ENCODE measurements around the gene IZUMO1. TPM values are rescaled to one million over a fixed set of nuclear protein-coding genes. Genes with fewer than 3 reads are reported as not detected.

The IZUMO1 gene
- total and polyA plus RNA-seq, 9 of the 15 experiments (the other 6 are each of a cell fraction or from before 2014, with no cell fraction given): 0.14 to 2.1 (median 0.73) TPM

- TF ChIP-seq MNT (conservative IDR thresholded peaks at IDR 0.05) (0 out of 4 replicates have a peak, but pooled peaks of 1 of the 2 experiments have one; percentile 32), DPF2 (IDR thresholded peaks at IDR 0.05) (peak; percentile 52), KDM5B (IDR thresholded peaks at IDR 0.05; ENCODE audit: insufficient replicate concordance, low read depth, low read length) (no peak), ZKSCAN8 (CRISPR knock-in tag; IDR thresholded peaks at IDR 0.05) (peak; percentile 74; the same call in 1 of the 2 replicates), ELF4 (CRISPR knock-in tag; IDR thresholded peaks at IDR 0.05) (0 out of 2 replicates have a peak, but pooled peaks have one; percentile 61), RBM17 (IDR thresholded peaks at IDR 0.05; ENCODE audit: borderline replicate concordance, low read depth, low read length) (no peak), ZBTB1 (CRISPR knock-in tag; IDR thresholded peaks at IDR 0.05; ENCODE audit: borderline replicate concordance, low read depth) (no peak), PML (IDR thresholded peaks at IDR 0.05; ENCODE audit: low read length) (peak; percentile 48; the same call in 1 of the 2 replicates), MAFK (IDR thresholded peaks at IDR 0.05; ENCODE audit: low read length) (peak; percentile 47; the same call in 1 of the 2 replicates), SIRT6 (IDR thresholded peaks at IDR 0.05; ENCODE audit: low read depth, low read length) (no peak), BRF1 (IDR thresholded peaks at IDR 0.05; ENCODE audit: borderline replicate concordance, extremely low read depth, insufficient read length) (no peak)
- TF ChIP-seq, protein P1, sequence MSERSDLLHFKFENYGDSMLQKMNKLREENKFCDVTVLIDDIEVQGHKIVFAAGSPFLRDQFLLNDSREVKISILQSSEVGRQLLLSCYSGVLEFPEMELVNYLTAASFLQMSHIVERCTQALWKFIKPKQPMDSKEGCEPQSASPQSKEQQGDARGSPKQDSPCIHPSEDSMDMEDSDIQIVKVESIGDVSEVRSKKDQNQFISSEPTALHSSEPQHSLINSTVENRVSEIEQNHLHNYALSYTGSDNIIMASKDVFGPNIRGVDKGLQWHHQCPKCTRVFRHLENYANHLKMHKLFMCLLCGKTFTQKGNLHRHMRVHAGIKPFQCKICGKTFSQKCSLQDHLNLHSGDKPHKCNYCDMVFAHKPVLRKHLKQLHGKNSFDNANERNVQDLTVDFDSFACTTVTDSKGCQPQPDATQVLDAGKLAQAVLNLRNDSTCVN (CRISPR knock-in tag; IDR thresholded peaks at IDR 0.05): no peak
- TF ChIP-seq, protein P2, sequence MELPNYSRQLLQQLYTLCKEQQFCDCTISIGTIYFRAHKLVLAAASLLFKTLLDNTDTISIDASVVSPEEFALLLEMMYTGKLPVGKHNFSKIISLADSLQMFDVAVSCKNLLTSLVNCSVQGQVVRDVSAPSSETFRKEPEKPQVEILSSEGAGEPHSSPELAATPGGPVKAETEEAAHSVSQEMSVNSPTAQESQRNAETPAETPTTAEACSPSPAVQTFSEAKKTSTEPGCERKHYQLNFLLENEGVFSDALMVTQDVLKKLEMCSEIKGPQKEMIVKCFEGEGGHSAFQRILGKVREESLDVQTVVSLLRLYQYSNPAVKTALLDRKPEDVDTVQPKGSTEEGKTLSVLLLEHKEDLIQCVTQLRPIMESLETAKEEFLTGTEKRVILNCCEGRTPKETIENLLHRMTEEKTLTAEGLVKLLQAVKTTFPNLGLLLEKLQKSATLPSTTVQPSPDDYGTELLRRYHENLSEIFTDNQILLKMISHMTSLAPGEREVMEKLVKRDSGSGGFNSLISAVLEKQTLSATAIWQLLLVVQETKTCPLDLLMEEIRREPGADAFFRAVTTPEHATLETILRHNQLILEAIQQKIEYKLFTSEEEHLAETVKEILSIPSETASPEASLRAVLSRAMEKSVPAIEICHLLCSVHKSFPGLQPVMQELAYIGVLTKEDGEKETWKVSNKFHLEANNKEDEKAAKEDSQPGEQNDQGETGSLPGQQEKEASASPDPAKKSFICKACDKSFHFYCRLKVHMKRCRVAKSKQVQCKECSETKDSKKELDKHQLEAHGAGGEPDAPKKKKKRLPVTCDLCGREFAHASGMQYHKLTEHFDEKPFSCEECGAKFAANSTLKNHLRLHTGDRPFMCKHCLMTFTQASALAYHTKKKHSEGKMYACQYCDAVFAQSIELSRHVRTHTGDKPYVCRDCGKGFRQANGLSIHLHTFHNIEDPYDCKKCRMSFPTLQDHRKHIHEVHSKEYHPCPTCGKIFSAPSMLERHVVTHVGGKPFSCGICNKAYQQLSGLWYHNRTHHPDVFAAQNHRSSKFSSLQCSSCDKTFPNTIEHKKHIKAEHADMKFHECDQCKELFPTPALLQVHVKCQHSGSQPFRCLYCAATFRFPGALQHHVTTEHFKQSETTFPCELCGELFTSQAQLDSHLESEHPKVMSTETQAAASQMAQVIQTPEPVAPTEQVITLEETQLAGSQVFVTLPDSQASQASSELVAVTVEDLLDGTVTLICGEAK (IDR thresholded peaks at IDR 0.05): peak; percentile 89
- TF ChIP-seq, protein P2 (CRISPR knock-in tag; IDR thresholded peaks at IDR 0.05): no peak
Observed at GRCh38 chr19:48724796-48725753, 21.6 kb downstream of the IZUMO1 start (continued).
